PC-3 (cell line): ENCODE results near the gene TRIM37. TPM values are rescaled to one million over a fixed set of nuclear protein-coding genes. Genes with fewer than 3 reads are reported as not detected.

Experiments used
- ATAC-seq: fragments of 200-7000 bp; cut with Tn5 transposase; 2 replicates; pipeline ENCODE4 v1.9.1; 2020; ENCODE audit warnings: mild to moderate bottlenecking, moderate library complexity
- BruUV-seq: library from RNA; stranded (reverse); fragments of 400-500 nt; replicated peaks from 2 replicates; lab custom pipeline; 2021; lab: Mats Ljungman, UMichigan
- CTCF ChIA-PET: fragments of 300-600 bp; sonication (Branson Sonifier 250); formaldehyde crosslinking; loops from one replicate; lab custom pipeline; 2022; ENCODE audit warnings: antibody characterized with exemption; lab: Charles Lee
- POLR2A ChIA-PET: fragments of 300-600 bp; sonication (Branson Sonifier 250); formaldehyde crosslinking; loops from one replicate; lab custom pipeline; 2022; ENCODE audit warnings: antibody characterized with exemption; ENCODE audit not compliant: unreplicated experiment; lab: Charles Lee
- DNase-seq: peaks from one replicate; pipeline ENCODE4 v3.0.0-alpha.2; 2015
- H2AFZ ChIP-seq: fragments of 300-600 bp; sonication (generic); 2 replicates; pipeline ENCODE4 v1.6.0; 2016; ENCODE audit warnings: antibody characterized with exemption, low read length
- H3F3A ChIP-seq: fragments of 300-600 bp; sonication (generic); one replicate; pipeline ENCODE4 v1.6.0; 2017; ENCODE audit warnings: antibody characterized with exemption, low read length, control low read depth, mild to moderate bottlenecking; ENCODE audit not compliant: unreplicated experiment
- H3K27ac ChIP-seq: fragments of 300-600 bp; sonication (generic); 2 replicates; pipeline ENCODE4 v1.5.1; 2016; ENCODE audit warnings: mild to moderate bottlenecking, low read length
- H3K27me3 ChIP-seq: fragments of 300-600 bp; sonication (generic); 2 replicates; pipeline ENCODE4 v1.6.1; 2016; ENCODE audit warnings: low read length, mixed read lengths
- H3K36me3 ChIP-seq: fragments of 300-600 bp; sonication (generic); 2 replicates; pipeline ENCODE4 v1.6.1; 2016; ENCODE audit warnings: low read depth, mixed run types, low read length, mixed read lengths
- H3K4me1 ChIP-seq: fragments of 300-600 bp; sonication (generic); 2 replicates; pipeline ENCODE4 v1.5.1; 2016; ENCODE audit warnings: low read length; ENCODE audit not compliant: insufficient read depth
- H3K4me2 ChIP-seq: fragments of 300-600 bp; sonication (generic); 2 replicates; pipeline ENCODE4 v1.6.0; 2016; ENCODE audit warnings: low read length
- H3K4me3 ChIP-seq: fragments of 300-600 bp; sonication (generic); 2 replicates; pipeline ENCODE4 v1.5.1; 2016; ENCODE audit warnings: mild to moderate bottlenecking, low read length, mixed read lengths
- H3K79me2 ChIP-seq: fragments of 300-600 bp; sonication (generic); 2 replicates; pipeline ENCODE4 v1.6.1; 2017; ENCODE audit warnings: low read length, mixed read lengths
- H3K9ac ChIP-seq: fragments of 300-600 bp; sonication (generic); 2 replicates; pipeline ENCODE4 v1.6.0; 2016; ENCODE audit warnings: mild to moderate bottlenecking, low read length
- H3K9me2 ChIP-seq: fragments of 300-600 bp; sonication (generic); replicated peaks from 2 replicates; pipeline ENCODE4 v1.6.1; 2016; ENCODE audit warnings: mixed run types, low read length, mixed read lengths
- H3K9me3 ChIP-seq: fragments of 300-600 bp; sonication (generic); 2 replicates; pipeline ENCODE4 v1.6.1; 2016; ENCODE audit warnings: low read length, mixed read lengths
- H4K20me1 ChIP-seq: fragments of 300-600 bp; sonication (generic); 2 replicates; pipeline ENCODE4 v1.6.1; 2016; ENCODE audit warnings: low read length, mixed read lengths
- EZH2 ChIP-seq: fragments of 300-600 bp; sonication (generic); IDR thresholded peaks from one replicate; pipeline ENCODE4 v1.6.1; 2017; ENCODE audit warnings: antibody characterized with exemption, mild to moderate bottlenecking, low read length; ENCODE audit not compliant: unreplicated experiment
- EZH2phosphoT487 ChIP-seq: fragments of 300-600 bp; sonication (generic); IDR thresholded peaks from 2 replicates; pipeline ENCODE4 v1.6.1; 2018; ENCODE audit warnings: mild to moderate bottlenecking, antibody characterized with exemption, low read length, borderline replicate concordance
- intact Hi-C: fragments of 100-400 bp; cut with micrococcal nuclease; formaldehyde crosslinking; loops from 2 replicates; pipeline ENCODE4 v1.9.0; 2023
- total RNA-seq: library from RNA; depleted of rRNA; stranded (reverse); fragments of >200 nt; gene quantifications from 2 replicates; pipeline ENCODE4 v1.2.3, GENCODE V29; 2014
- TF ChIP-seq, protein P1 (sequence below): fragments of 300-600 bp; sonication (generic); conservative IDR thresholded peaks from 2 replicates; pipeline ENCODE4 v1.5.1; 2017; ENCODE audit warnings: antibody characterized with exemption, low read depth, mild to moderate bottlenecking, low read length

Gene TRIM37
- total RNA-seq, 1 experiment from 2014 or later: 35.1 TPM

DNA sequence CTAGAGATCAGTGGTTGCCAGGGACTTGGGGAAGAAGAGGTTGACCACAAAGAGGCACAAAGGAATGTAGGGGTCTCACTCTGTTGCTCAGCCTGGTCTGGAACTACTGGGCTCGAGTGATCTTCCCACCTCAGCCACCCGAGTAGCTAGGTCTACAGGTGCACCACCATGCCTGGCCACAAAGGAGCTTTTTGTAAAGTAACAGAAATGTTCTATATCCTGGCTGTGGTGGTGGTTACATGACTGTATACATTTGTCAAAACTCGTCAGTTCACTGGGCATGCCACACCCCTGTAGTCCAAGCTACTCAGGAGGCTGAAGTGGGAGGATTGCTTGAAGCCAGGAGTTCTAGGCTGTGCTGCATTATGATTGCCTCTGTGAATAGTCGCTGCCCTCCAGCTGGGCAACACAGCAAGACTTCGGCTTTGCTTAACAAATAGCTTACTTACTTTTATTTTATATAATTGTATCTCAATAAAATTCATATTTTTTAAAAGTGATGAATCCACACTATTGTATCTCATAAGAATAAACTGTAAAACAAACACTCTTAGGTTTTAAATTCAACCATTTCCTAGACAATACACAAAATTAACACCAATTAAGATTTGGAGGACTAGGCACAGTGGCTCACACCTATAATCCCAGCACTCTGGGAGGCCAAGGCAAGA lies 43.3 kb upstream of the TRIM37 start:
- ATAC-seq (peak; percentile 7; the same call in 1 of the 2 replicates), DNase-seq (peak; percentile 48)
- no peak overlapping the region for H2AFZ ChIP-seq
- CTCF ChIA-PET: no interaction called here
- H3K9me2 ChIP-seq: no peaks in the 10 kb centered on the region
- H3K27me3 ChIP-seq: no peaks in the 10 kb centered on the region
- H3K9me3 ChIP-seq: no peaks in the 10 kb centered on the region
- peak overlapping the region; percentile 4; the same call in 1 of the 2 replicates for H3K4me2 ChIP-seq
- no peak overlapping the region for H3K9ac ChIP-seq
- peaks cover 31% of the 10 kb centered on the region for H4K20me1 ChIP-seq
- H3K36me3 ChIP-seq: 0 out of 2 replicates have a peak, but pooled peaks cover 3% of the 10 kb centered on the region
- TF ChIP-seq EZH2 (no peak), EZH2phosphoT487 (no peak)
- TF ChIP-seq, protein P1, sequence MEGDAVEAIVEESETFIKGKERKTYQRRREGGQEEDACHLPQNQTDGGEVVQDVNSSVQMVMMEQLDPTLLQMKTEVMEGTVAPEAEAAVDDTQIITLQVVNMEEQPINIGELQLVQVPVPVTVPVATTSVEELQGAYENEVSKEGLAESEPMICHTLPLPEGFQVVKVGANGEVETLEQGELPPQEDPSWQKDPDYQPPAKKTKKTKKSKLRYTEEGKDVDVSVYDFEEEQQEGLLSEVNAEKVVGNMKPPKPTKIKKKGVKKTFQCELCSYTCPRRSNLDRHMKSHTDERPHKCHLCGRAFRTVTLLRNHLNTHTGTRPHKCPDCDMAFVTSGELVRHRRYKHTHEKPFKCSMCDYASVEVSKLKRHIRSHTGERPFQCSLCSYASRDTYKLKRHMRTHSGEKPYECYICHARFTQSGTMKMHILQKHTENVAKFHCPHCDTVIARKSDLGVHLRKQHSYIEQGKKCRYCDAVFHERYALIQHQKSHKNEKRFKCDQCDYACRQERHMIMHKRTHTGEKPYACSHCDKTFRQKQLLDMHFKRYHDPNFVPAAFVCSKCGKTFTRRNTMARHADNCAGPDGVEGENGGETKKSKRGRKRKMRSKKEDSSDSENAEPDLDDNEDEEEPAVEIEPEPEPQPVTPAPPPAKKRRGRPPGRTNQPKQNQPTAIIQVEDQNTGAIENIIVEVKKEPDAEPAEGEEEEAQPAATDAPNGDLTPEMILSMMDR: no peak
- no peaks in the 10 kb centered on the region for H3F3A ChIP-seq
- intact Hi-C loops: no loop called here
- peaks cover 40% of the 10 kb centered on the region for H3K4me1 ChIP-seq
- POLR2A ChIA-PET: interaction anchor here (0.7 to 0.8 kb wide), 2 partner anchors 32 to 43 kb away, joined by 3 to 6 read pairs; partner anchors contain the start of gene TRIM37
- no peak overlapping the region for H3K4me3 ChIP-seq
- BruUV-seq: no TSS peak
- H3K27ac ChIP-seq: peak overlapping the region; percentile 17; the same call in 1 of the 2 replicates
- H3K79me2 ChIP-seq: peaks cover 99% of the 10 kb centered on the region

DNA sequence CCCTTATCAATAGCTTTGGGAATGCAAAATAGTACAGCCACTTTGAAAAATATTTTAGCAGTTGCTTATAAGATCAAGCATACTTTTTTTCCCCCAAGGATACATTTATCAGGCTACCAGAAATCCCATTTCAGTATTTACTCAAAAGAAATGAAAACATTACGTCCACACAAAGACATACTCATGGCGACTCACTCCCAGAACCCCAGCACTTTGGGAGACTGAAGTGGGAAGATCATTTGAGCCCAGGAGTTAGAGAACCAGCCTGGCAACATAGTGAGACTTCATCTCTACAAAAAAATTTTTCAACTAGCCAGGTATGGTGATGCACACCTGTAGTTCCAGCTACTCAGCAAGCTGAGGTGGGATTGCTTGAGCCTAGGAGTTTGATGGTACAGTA lies 42.4 kb upstream of the TRIM37 start:
- CTCF ChIA-PET: no interaction called here
- H4K20me1 ChIP-seq: peaks cover 31% of the 10 kb centered on the region
- peaks cover 40% of the 10 kb centered on the region for H3K4me1 ChIP-seq
- ATAC-seq (peak; percentile 77), DNase-seq (peak; percentile 73)
- H3K9ac ChIP-seq: no peak overlapping the region
- no peaks in the 10 kb centered on the region for H3K27me3 ChIP-seq
- no peak for TF ChIP-seq EZH2phosphoT487
- TF ChIP-seq, protein P1: no peak
- TF ChIP-seq EZH2: no peak
- no peak overlapping the region for H2AFZ ChIP-seq
- H3F3A ChIP-seq: no peaks in the 10 kb centered on the region
- intact Hi-C loops: no loop called here
- H3K4me2 ChIP-seq: peak overlapping the region; percentile 47
- peak overlapping the region; percentile 57 for H3K27ac ChIP-seq
- peaks cover 100% of the 10 kb centered on the region for H3K79me2 ChIP-seq
- POLR2A ChIA-PET: interaction anchor here (0.6 to 0.8 kb wide), 2 partner anchors 42 to 436 kb away, joined by 4 to 6 read pairs; partner anchors contain the start of gene TRIM37
- peaks cover 8% of the 10 kb centered on the region; the same call in 1 of the 2 replicates for H3K36me3 ChIP-seq
- no peaks in the 10 kb centered on the region for H3K9me2 ChIP-seq
- H3K4me3 ChIP-seq: no peak overlapping the region
- H3K9me3 ChIP-seq: no peaks in the 10 kb centered on the region
- no TSS peak for BruUV-seq
